HCT116 (cell line): ENCODE data around the gene FRAS1.

Experiments
- ATF3 ChIP-seq: IDR thresholded peaks from 2 replicates; pipeline ENCODE4 v1.6.1; 2012
- EZH2 ChIP-seq: fragments of 200-600 bp; sonication (generic); IDR thresholded peaks from 2 replicates; pipeline ENCODE4 v1.6.1; 2017; ENCODE audit warnings: antibody characterized with exemption, mixed run types
- EZH2phosphoT487 ChIP-seq: fragments of 200-600 bp; IDR thresholded peaks from 2 replicates; pipeline ENCODE4 v1.6.1; 2018; ENCODE audit warnings: antibody characterized with exemption, borderline replicate concordance
- FOSL1 ChIP-seq: IDR thresholded peaks from 2 replicates; pipeline ENCODE4 v1.6.1; 2012; ENCODE audit warnings: low read depth
- JUND ChIP-seq: IDR thresholded peaks from 2 replicates; pipeline ENCODE4 v1.6.1; 2012
- MAX ChIP-seq: IDR thresholded peaks from 2 replicates; pipeline ENCODE4 v1.6.1; 2012
- POLR2A ChIP-seq: IDR thresholded peaks from 2 replicates; pipeline ENCODE4 v1.7.0; 2011; ENCODE audit warnings: borderline replicate concordance; ENCODE audit not compliant: insufficient read depth, insufficient read length; ENCODE audit errors: extremely low read depth
- POLR2AphosphoS5 ChIP-seq: IDR thresholded peaks from 2 replicates; pipeline ENCODE4 v1.6.1; 2011; ENCODE audit warnings: mild to moderate bottlenecking, low read depth, low read length, moderate library complexity
- SIN3A ChIP-seq: IDR thresholded peaks from 2 replicates; pipeline ENCODE4 v1.6.1; 2012; ENCODE audit warnings: low read depth
- SRF ChIP-seq: IDR thresholded peaks from 2 replicates; pipeline ENCODE4 v1.6.1; 2012; ENCODE audit warnings: low read depth
- ZBTB33 ChIP-seq: IDR thresholded peaks from 2 replicates; pipeline ENCODE4 v1.6.1; 2011; ENCODE audit warnings: mild to moderate bottlenecking, low read length, moderate library complexity; ENCODE audit not compliant: insufficient replicate concordance; ENCODE audit errors: extremely low read depth
- ZNF274 ChIP-seq: fragments of 200-500 bp; sonication (Bioruptor generic); IDR thresholded peaks from 2 replicates; pipeline ENCODE4 v1.6.1; 2014; ENCODE audit warnings: mild to moderate bottlenecking, low read depth, low read length, inconsistent platforms
- TF ChIP-seq, protein P1 (sequence below), 3 experiments: fragments of 200-600 bp in 1 of 3; sonication (generic) in 1 of 3; IDR thresholded peaks in 2 of 3; conservative IDR thresholded peaks in 1 of 3; 2 replicates each; pipeline ENCODE4 v1.5.1; 2012 to 2017; ENCODE audit warnings: low read depth in 2 of 3, low read length in 2 of 3, antibody characterized with exemption in 1 of 3, borderline replicate concordance in 1 of 3, control low read depth in 1 of 3, mild to moderate bottlenecking in 1 of 3, mixed read lengths in 1 of 3, mixed run types in 1 of 3, moderate library complexity in 1 of 3; ENCODE audit not compliant: insufficient read depth in 1 of 3

GRCh38 chr4:78432896-78433295 lies 375.8 kb downstream of the FRAS1 start:
- TF ChIP-seq EZH2phosphoT487 (no peak), SIN3A (no peak), POLR2AphosphoS5 (no peak), MAX (no peak), SRF (no peak), ATF3 (no peak), POLR2A (no peak), JUND (no peak), EZH2 (no peak), ZNF274 (no peak), FOSL1 (no peak), ZBTB33 (no peak)
- TF ChIP-seq, protein P1, sequence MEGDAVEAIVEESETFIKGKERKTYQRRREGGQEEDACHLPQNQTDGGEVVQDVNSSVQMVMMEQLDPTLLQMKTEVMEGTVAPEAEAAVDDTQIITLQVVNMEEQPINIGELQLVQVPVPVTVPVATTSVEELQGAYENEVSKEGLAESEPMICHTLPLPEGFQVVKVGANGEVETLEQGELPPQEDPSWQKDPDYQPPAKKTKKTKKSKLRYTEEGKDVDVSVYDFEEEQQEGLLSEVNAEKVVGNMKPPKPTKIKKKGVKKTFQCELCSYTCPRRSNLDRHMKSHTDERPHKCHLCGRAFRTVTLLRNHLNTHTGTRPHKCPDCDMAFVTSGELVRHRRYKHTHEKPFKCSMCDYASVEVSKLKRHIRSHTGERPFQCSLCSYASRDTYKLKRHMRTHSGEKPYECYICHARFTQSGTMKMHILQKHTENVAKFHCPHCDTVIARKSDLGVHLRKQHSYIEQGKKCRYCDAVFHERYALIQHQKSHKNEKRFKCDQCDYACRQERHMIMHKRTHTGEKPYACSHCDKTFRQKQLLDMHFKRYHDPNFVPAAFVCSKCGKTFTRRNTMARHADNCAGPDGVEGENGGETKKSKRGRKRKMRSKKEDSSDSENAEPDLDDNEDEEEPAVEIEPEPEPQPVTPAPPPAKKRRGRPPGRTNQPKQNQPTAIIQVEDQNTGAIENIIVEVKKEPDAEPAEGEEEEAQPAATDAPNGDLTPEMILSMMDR (IDR thresholded peaks at IDR 0.05 in 2 of 3, conservative IDR thresholded peaks at IDR 0.05 in 1 of 3; ENCODE audit: borderline replicate concordance in 1 of 3, insufficient read depth in 1 of 3, low read depth in 2 of 3, low read length in 2 of 3) = no peak
